Aorta (tissue), 5 donors: ENCODE data around the gene SMURF1. TPM values are rescaled to one million over a fixed set of nuclear protein-coding genes. Genes with fewer than 3 reads are reported as not detected.

ENCODE experiments used
- ATAC-seq: fragments of 200-7000 bp; cut with Tn5 transposase; one replicate; pipeline ENCODE4 v1.9.1; 2022; ENCODE audit warnings: moderate library complexity; ENCODE audit not compliant: low FRiP score
- DNase-seq, 2 donors: peaks; one replicate each; pipeline ENCODE4 v3.0.0-alpha.2; 2020
- H3K27ac ChIP-seq, 2 donors: one replicate each; pipeline ENCODE4 v1.5.1; 2013; ENCODE audit warnings: low read length in 2 of 2, mild to moderate bottlenecking in 2 of 2, moderate library complexity in 2 of 2, control low read depth in 1 of 2, inconsistent platforms in 1 of 2, low read depth in 1 of 2
- H3K27me3 ChIP-seq, 2 donors: one replicate each; pipeline ENCODE4 v1.6.1; 2013; ENCODE audit warnings: control low read depth in 1 of 2, low read length in 1 of 2, mild to moderate bottlenecking in 1 of 2, moderate library complexity in 1 of 2; ENCODE audit not compliant: insufficient read depth in 2 of 2, control insufficient read depth in 1 of 2
- H3K36me3 ChIP-seq, 2 donors: one replicate each; pipeline ENCODE4 v1.6.1; 2013; ENCODE audit warnings: control low read depth in 1 of 2, low read length in 1 of 2, mild to moderate bottlenecking in 1 of 2; ENCODE audit not compliant: insufficient read depth in 2 of 2, control insufficient read depth in 1 of 2
- H3K4me1 ChIP-seq, 2 donors: one replicate each; pipeline ENCODE4 v1.6.1; 2013; ENCODE audit warnings: low read length in 2 of 2, control low read depth in 1 of 2, mild to moderate bottlenecking in 1 of 2, moderate library complexity in 1 of 2; ENCODE audit not compliant: insufficient read depth in 2 of 2, control insufficient read depth in 1 of 2
- H3K4me3 ChIP-seq, 2 donors: one replicate each; pipeline ENCODE4 v1.5.1; 2013; ENCODE audit warnings: low read length in 2 of 2, control low read depth in 1 of 2, mild to moderate bottlenecking in 1 of 2
- H3K9me3 ChIP-seq: one replicate; pipeline ENCODE4 v1.6.1; 2013; ENCODE audit warnings: mild to moderate bottlenecking, low read length; ENCODE audit not compliant: control insufficient read depth
- WGBS, 2 donors: extraction: QIAGEN DNeasy Blood & Tissue Kit; methylation state at CpG; one replicate each; pipeline ENCODE4 v1.1.7; 2013; 5-methylcytosine and 5-hydroxymethylcytosine counted together
- intact Hi-C, 2 donors: fragments of 100-400 bp; cut with DNase I; formaldehyde crosslinking; loops; one replicate each; pipeline versions ENCODE4 v1.14.2 to v1.15.0; 2022
- polyA plus RNA-seq, 2 donors: library from polyadenylated mRNA; stranded (reverse); fragments of 200-250 nt; gene quantifications; one replicate each; pipeline ENCODE4 v1.2.3, GENCODE V29; 2013
- total RNA-seq, 2 donors: library from RNA; stranded (reverse); fragmentation: NEBNext Ultra II Directional; extraction: Animal tissue kit (Norgen Biotek cat#: 25700); gene quantifications; one replicate each; pipeline ENCODE4 v1.2.1, GENCODE V29; 2021
- donor health status: healthy with polysubstance abuse.
- donor health status: Bipolar disorder and iron deficiency.
- donor health status: DM: no; HTN: no; CAD: no.
- donor health status: DM: no; HTN: no; CAD: no.
- donor health status: DM: yes; HTN: yes; CAD: no.

SMURF1 gene
- total and polyA plus RNA-seq, 4 donors: 8.1 to 47.9 (median 30.5) TPM

DNA sequence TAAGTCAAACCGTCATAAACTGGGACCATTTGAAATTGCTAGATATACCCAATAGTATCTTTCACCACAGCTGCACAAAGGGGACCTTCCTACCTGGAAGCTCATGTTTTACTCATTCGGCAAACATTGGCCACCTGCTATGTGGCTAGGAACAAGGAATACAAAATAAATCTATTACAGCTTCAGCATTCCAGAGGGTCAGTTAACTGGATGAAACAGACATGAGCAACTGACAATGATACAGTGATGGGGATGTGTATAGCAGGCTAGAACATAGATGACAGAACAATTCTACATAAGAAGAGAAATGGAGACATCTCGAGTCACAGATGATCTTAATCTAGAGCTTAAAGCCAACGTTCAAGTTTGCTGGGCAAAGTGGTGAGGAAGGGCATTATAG lies 3.1 kb upstream of the SMURF1 start:
- intact Hi-C loops: no loop called here
- 83 to 89% methylated on average over 4 of the region's 4 CpGs for WGBS, 2 donors
- no peak for ATAC-seq

DNA sequence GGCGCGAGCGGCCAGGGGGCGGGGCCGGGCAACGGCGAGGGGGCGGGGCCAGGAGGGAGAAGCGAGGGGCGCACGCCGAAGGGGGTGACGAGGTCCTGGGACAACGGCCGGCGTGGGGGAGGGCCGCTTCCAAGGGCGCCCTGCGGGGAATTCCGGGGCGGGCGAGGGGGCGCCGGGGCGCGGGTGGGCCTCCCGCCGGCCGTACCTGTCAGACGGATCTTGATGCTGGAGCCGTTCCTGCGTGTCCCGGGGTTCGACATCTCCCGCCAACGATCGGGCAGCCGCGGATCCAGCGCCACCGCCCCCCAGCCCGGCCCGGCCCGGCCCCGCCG lies 421 bp downstream of the SMURF1 start:
- Histone ChIP-seq H3K4me1 (no peaks in the 10 kb centered on the region), H3K4me3 (peak overlapping the region; percentile 96 to 98), H3K36me3 (no peaks in the 10 kb centered on the region), H3K9me3 (no peaks in the 10 kb centered on the region), H3K27me3 (no peaks in the 10 kb centered on the region), H3K27ac (peak overlapping the region; percentile 85 to 99)
- DNase-seq: no peak
- WGBS, 2 donors: 1% methylated on average over 46 of the region's 46 CpGs; no CpG with 5 or more reads in 1 of the 2 donors
- intact Hi-C loops: loop anchor here (5.0 kb wide), 4 partner anchors 36 to 169 kb away; no protein-coding TSS in a partner anchor
- peak; percentile 0 for ATAC-seq

More for the DNA sequence above, 3.1 kb upstream of the SMURF1 start:
- no peaks in the 10 kb centered on the region for H3K36me3 ChIP-seq
- H3K4me1 ChIP-seq: no peaks in the 10 kb centered on the region
- H3K9me3 ChIP-seq: no peaks in the 10 kb centered on the region
- no peaks in the 10 kb centered on the region for H3K27me3 ChIP-seq
- H3K27ac ChIP-seq: no peak overlapping the region
- H3K4me3 ChIP-seq: no peak overlapping the region
- DNase-seq: no peak

DNA sequence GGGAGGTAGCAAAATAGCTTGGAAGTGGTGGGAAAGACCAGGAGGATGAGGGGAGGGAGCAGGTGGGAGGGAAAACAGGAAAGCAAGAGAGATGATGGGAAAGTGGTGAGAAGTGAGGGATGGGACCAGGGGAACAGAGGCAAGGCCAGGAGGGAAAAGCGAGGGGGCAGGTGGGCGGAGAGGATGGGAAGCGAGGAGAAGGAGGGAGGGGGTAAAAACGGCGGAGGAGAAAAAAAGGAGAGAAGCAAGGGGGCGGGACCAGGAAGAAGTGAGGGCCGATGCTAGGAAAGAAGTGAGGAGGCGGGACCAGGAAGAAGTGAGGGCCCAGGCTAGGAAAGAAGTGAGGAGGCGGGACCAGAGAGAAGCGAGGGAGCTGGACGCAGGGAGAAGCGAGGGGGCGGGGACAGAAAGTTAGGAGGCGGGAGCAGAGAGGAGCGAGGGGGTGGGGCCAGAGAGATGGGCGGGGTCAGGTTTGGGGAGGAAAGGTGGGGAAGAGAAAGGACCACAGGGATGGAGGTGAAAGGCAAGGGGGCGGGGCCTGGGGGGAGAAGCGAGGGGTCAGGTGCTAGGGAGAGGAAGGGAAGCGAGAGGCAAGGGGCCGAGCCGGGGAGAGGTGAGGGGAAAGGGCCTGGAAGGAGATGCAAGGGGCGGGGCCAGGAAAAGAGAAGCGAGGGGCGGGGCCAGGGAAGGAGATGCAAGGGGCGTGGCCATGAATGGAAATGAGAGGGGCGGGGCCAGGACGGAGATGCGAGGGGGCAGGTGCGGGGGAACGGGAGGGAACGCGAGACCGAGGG lies 984 bp downstream of the SMURF1 start:
- intact Hi-C loops: loop anchor here (5.0 kb wide), 4 partner anchors 36 to 169 kb away; no protein-coding TSS in a partner anchor
- H3K4me1 ChIP-seq: peaks cover 0 to 3% of the 10 kb centered on the region in 2 donors

DNA sequence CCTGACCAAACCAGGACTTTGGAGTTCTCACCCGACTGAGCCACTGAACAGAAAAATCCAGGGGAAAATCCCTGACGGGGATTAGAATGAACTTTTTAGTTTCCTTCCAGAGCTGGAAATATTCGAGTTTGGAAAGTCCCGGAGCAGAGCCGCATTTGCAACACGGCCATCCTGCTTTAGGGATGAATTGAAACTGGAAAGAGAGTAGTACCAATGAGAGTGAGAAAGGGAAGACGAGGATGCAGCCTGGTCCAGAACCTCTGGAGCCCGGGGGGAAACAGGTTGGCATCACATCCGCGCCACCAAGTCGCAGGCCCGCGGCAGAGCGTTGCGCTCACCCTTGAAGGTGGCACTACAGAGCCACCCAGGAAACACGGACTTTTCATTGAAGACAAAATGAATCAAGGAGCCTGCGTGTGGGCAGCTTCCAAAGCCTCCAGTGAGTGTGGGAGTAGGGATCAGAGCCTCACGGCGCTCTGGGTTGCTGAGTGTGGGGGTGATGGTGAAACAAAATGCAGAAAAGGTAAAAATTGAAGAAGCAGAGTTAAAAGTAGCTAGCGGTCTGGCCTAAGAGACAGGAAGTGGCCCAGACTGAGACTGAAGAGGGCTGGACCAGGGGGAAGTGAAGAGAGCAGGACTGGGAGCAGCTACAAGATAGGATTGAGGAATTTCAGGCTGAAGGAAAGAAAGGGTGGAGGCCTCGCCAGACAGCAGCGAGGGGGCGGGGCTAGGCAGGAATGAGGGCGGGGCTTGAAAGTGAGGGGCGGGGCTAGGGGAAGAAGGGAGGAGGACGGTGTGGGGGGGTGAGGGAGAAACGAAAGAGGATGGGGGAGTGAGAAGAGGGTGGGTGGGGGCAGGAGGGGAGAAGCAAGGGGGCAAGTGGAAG lies 1.8 kb downstream of the SMURF1 start:
- peak; percentile 80 for ATAC-seq
- DNase-seq: peak; percentile 72 to 92
- Histone ChIP-seq H3K4me1 (peaks cover 0 to 3% of the 10 kb centered on the region in 2 donors), H3K9me3 (no peaks in the 10 kb centered on the region), H3K27ac (peak overlapping the region; percentile 76 to 96), H3K4me3 (peak overlapping the region; percentile 29 to 77), H3K36me3 (no peaks in the 10 kb centered on the region), H3K27me3 (no peaks in the 10 kb centered on the region)
- WGBS, 2 donors: 1 to 3% methylated on average over 27 of the region's 27 CpGs
- intact Hi-C loops: loop anchor here (2.0 to 5.0 kb wide), 5 partner anchors 35 to 170 kb away; no protein-coding TSS in a partner anchor

More for the DNA sequence above, 984 bp downstream of the SMURF1 start:
- no peaks in the 10 kb centered on the region for H3K36me3 ChIP-seq
- ATAC-seq (peak; percentile 93), DNase-seq (peak; percentile 97 to 99)
- H3K27ac ChIP-seq: peak overlapping the region; percentile 6 to 73
- peak overlapping the region; percentile 42 to 98 for H3K4me3 ChIP-seq
- WGBS, 2 donors: 3% methylated on average over 27 to 33 of the region's 33 CpGs
- H3K27me3 ChIP-seq: no peaks in the 10 kb centered on the region
- no peaks in the 10 kb centered on the region for H3K9me3 ChIP-seq

DNA sequence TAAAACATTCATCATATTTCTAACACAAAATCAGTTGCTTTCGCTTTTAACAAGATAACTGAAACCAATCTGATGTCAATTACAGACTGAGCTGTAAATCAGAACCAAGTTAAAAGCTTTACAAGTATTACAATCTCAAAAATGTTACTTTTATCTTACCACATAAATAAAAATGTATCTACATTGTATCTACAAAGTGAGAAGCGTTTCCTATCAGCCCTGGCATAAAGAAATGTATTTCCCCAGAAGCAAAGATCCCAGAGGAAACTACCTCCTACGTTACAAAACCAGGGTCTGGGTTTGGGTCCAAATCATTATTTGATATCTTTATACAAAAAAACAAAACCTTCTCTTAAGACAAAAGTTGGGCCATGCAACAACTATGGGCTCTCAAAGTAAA lies 2.6 kb downstream of the SMURF1 start:
- WGBS, 2 donors: 12 to 16% methylated on average over 3 of the region's 3 CpGs
- ATAC-seq: no peak
- intact Hi-C loops: loop anchor here (2.0 to 5.0 kb wide), 5 partner anchors 34 to 171 kb away; no protein-coding TSS in a partner anchor

DNA sequence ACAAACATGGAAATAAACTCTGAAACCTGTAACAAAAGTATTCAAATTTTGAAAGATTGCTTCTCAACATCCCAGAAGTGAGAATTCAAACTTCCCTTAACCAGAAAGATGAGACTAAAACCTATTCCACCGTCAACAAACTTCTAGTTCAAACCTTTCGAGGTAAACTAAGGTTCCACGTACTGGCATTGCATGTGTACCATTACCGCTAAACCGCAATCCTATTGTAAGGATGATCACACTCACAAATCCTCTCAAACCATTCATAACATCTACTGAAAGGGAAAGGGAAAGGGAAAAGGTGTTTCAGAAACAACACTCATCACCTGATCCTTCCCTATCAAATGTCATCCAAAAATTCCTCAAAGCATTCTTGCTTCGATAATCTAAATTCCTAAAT lies 3.1 kb downstream of the SMURF1 start:
- Histone ChIP-seq H3K27me3 (no peaks in the 10 kb centered on the region), H3K4me1 (peaks cover 0 to 3% of the 10 kb centered on the region in 2 donors), H3K36me3 (no peaks in the 10 kb centered on the region), H3K9me3 (no peaks in the 10 kb centered on the region), H3K27ac (peak overlapping the region; percentile 36 to 41), H3K4me3 (peak overlapping the region in 1 of 2 donors; percentile 77)
- no peak for ATAC-seq
- no peak for DNase-seq
- 63 to 67% methylated on average over 6 of the region's 6 CpGs for WGBS, 2 donors
- intact Hi-C loops: loop anchor here (2.0 to 5.0 kb wide), 5 partner anchors 34 to 171 kb away; no protein-coding TSS in a partner anchor

More for the DNA sequence above, 2.6 kb downstream of the SMURF1 start:
- DNase-seq: no peak
- H3K9me3 ChIP-seq: no peaks in the 10 kb centered on the region
- H3K27ac ChIP-seq: peak overlapping the region in 1 of 2 donors; percentile 76
- H3K36me3 ChIP-seq: no peaks in the 10 kb centered on the region
- H3K4me1 ChIP-seq: peaks cover 0 to 3% of the 10 kb centered on the region in 2 donors
- H3K4me3 ChIP-seq: peak overlapping the region; percentile 29 to 77
- H3K27me3 ChIP-seq: no peaks in the 10 kb centered on the region

DNA sequence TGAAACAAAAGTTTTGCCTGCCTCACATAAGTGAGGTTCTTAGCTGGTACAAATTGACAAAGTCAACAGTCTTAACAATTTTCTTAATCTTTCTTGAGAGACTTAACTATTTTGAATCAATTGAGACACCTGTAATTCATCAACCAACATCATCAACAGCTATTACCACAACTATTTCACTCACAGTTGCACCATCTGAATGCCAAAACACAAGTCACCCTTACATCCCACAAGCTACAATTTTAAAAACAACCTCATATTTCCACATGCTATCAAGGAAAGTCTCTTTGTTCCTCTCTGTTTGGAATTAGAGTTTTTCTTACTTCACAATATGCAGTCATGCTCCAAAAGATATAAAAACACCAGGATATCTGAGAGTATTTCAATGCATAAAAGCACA lies 4.9 kb downstream of the SMURF1 start:
- H3K9me3 ChIP-seq: no peaks in the 10 kb centered on the region
- no peak for DNase-seq
- H3K27me3 ChIP-seq: no peaks in the 10 kb centered on the region
- H3K4me3 ChIP-seq: no peak overlapping the region
- ATAC-seq: no peak
- peaks cover 0 to 3% of the 10 kb centered on the region in 2 donors for H3K4me1 ChIP-seq
- intact Hi-C loops: no loop called here
- no peaks in the 10 kb centered on the region for H3K36me3 ChIP-seq
- H3K27ac ChIP-seq: peak overlapping the region in 1 of 2 donors; percentile 57

DNA sequence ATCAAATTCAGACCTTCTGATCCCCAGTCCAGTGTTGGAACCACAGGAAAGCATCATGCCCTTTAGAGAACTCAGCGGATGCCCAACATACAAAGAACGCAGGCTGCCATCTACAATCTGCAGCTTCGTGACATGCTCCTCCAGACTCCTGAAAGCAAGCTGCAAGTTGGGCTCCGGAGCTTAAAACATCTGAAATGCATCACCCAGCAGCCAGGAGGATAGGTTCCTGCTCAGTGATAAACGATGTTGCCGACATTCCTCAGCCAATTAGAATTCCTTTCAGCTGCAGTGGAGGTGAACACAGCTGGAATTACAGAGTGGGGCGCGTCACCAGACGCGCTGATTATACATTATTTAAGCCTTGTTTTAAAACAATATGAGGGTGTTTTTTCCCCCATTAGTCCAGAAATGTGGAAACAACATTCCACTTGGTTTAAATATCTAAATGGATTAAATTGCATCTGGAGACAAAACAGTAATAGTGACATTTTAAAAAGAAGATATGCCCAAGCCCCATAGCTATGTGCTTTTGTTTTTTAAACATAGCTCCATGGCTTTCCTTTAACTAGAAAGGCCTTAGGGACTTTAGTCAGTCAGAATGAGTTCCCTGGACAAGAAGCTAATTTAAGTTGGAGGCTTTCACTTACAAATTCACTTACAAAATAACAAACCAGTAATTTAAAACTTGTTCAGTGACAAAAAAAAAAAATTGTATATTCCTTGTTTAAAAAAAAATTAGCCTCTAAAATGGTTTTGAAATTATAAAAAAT lies 6.3 kb downstream of the SMURF1 start:
- peak overlapping the region; percentile 4 to 16 for H3K4me3 ChIP-seq
- WGBS, 2 donors: 19 to 22% methylated on average over 10 of the region's 10 CpGs
- H3K36me3 ChIP-seq: no peaks in the 10 kb centered on the region
- intact Hi-C loops: no loop called here
- no peaks in the 10 kb centered on the region for H3K27me3 ChIP-seq
- ATAC-seq: no peak
- peak overlapping the region; percentile 37 to 81 for H3K27ac ChIP-seq
- H3K9me3 ChIP-seq: no peaks in the 10 kb centered on the region
- no peak for DNase-seq
- peaks cover 3% of the 10 kb centered on the region in 2 donors for H3K4me1 ChIP-seq
